NAMALWA (cell line): Measurements from ENCODE around the gene STAB2.

Experiments
- DNase-seq: peaks from one replicate; pipeline ENCODE4 v3.0.0-alpha.2; 2015; ENCODE audit warnings: low spot score

Gene STAB2

DNA sequence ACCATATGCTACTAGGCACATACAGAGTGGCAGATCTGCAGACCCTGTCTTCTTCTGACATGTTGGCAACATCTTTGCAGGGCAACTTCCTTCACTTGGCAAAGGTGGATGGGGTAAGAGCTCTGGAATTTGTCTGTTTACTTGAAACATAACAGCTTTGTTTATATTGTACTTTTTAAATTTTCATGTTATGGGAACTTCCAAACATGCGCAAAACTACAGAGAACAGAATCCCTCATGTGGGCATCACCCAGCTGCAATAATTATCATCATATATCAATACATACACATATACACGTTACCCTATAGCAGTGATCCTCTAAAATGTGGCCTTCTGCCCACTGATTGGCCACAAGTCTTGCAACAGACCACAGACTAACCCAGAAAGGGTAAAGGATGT, 103.4 kb downstream of the STAB2 start:
- DNase-seq: no peak

DNA sequence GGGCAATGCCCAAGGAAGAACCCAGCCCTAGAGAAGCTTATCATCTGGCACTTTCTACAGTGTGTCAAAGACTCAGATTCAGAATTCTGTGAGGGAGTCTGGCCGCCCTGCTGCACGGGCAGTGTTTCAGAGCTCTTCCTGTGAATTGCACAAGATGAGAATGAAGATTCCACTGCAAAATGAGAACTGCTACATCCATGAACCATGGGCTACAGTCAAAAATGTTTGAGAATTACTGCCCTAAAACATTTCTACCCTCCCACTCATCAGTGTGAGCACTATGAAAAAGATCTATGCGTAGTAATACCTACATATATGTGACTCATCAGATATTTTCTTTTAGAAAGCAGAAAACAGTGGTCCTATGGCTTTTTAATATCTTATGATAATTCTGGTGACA, 104.0 kb downstream of the STAB2 start:
- no peak for DNase-seq

DNA sequence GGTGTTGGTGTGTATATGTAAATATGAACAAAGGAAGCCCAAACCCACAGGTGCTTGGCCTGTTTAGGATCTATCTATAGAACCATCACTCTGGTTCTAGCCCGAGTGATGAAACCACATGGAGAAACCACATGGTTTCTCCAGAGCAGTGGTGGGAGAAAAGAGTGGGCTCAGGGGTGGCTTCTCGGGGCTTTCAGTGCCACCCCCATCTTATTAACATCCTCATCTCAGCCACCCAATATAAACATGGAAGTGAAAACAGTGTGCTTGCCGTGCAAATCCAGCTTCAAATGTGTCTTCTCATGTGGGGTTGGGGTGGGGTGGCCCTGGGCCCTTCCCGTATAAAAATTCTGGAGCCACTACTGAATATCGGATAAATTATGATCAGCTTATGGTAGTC, 109.0 kb downstream of the STAB2 start:
- DNase-seq: no peak

DNA sequence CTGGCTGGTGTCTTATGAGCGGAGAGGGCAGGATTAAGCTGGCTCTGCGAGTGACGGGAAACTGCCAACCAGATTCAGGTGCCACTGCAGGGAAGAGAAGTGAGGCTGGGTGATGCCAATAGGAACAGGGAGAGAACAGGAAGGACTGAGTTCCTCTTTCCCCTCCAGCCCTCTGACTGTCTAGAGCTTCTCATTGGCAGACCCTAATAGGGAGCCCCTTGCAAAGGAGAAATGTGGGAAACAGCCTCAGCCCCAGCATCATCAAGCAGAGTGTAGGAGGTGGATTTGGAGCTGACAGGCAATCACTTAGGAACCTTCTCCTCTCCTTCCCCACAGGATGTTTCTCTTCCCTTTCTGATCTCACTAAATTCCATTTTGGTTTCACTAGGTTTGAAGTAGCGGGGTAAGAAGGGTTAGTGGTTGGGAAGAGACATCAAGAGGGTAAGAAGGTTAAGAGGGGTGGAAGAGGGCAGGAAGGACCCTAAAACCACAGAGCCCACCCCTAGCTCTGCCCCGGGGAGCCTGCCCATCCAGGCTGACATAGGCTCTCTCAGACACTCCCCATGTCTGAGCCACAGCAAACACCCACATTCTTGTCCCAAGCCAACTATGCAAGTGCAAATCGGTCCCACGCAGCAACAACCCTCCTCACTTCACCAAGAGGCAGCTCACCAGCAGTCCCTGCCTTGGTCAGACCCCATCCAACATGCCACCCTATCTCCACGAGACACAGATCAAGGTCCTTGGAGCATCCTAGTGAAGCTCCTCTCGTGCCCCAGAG, 111.1 kb downstream of the STAB2 start:
- no peak for DNase-seq

DNA sequence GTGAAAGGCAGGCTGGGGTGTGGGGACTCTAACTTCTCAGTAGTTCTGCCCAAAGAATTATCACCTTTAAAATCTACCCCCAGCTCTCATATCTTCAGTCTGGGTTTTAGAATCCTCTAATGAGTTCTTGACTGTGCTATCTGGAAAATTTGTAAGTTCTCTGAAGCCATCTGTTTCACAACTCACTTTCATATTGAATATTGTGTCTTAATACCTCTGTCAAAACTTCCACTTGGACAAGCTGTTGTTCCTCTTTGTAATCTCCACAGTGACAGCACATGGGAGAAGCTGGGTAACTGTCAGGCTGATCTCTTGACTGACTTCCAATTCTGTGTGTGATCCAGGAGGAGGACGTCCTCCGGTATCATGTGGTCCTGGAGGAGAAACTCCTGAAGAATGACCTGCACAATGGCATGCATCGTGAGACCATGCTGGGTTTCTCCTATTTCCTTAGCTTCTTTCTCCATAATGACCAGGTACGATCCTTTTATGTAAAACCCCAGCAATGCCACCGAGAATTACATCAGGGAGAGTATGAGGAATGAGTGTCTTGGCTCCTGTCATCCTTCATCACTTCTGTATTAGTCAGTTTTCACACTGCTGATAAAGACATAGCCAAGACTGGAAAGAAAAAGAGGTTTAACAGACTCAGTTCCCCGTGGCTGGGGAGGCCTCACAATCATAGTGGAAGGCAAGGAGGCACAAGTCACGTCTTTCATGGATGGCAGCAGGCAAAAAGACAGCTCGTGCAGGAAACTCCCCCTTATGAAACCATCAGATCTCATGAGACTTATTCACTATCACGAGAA, 111.9 kb downstream of the STAB2 start:
- DNase-seq: no peak

DNA sequence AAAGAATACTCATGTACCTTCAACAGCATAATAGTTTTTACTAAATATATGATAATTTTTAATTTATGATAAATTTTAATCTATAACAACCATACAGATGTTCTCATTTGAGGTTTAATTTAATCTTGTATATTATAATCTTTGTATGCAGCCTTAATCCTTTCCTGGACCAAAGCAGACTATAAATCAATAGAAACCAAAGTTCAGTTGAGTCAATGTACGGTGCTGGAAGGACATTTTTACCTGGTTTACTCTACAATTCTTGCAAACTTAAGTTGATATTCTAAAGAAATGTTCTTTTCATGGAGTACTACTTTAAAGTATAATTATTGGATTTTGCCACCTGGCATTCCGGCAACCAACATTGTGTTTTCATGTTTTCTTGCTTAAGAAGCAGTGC, 118.0 kb downstream of the STAB2 start:
- no peak for DNase-seq

DNA sequence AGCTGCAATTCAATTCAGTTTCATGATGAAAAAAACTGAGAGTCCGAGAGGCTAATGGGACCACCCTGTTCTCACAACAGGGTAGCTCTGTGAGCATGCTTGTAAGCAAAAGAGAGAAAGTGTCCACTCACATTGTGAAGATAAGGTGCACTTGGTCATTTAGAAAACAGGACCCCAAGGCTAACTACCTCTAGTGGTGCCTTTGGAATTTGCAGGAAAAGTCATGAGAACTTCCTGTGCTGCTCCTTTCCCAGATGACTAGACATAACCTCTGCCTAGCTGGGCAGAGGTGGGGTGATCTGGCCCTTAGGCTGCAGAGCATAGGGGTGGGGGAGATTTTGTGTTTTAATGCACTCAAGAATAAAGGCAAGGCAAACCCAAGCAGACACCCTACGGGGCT, 118.9 kb downstream of the STAB2 start:
- DNase-seq: peak; percentile 2

DNA sequence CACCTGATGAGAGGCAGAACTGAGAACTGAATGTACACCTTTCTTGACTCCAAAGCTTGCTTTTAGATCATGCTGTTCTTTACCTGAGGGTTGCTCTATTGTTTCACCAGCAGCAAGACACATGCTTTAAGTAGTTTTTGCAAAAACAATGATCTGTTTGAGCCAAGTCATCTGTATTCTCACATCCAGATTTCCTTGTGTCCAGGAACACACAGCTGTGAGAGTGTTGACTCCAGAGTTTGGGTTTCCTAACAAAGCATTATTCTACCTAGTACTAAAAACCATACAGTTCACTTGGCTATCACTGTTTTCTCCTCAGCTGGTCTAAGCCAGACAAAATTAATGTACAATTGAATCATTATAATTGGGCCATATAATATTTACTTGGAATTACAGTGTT, 120.4 kb downstream of the STAB2 start:
- DNase-seq: no peak

DNA sequence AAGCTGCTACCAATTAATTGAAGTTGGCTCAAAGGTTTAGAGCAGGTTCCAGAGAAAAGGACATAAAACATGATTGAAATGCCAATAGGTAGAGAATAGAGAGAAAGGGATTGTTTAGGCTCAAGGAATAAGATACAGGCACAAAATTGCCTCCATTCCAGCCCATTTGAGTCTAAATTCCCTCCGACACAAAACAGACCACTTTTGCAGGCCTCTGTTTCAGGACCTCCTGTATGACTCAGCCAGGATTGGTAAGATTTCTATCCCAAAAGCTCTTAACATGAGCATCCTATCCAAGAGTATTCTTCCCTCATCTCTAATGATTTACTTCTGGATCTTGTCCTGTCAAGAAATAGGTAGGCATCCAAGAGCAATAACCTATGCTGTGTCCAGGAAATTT, 123.5 kb downstream of the STAB2 start:
- no peak for DNase-seq

DNA sequence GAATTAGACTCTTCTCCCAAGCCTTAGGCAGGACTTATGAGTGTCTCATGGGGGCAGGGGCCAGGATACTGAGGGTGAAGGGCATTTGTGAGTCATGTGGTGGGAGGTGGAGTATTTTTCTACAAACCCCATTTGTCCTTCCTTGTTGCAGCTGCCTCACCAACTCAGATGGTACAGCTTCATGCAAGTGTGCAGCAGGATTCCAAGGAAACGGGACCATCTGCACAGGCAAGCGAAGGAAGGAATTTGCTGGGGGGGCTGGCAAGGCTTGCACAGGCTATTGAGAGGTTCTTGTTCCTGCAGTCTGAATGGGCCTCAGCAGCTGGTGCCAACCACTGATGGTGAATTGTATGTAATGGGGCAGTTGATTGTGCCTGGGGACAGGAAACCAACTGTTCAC, 125.1 kb downstream of the STAB2 start:
- no peak for DNase-seq

DNA sequence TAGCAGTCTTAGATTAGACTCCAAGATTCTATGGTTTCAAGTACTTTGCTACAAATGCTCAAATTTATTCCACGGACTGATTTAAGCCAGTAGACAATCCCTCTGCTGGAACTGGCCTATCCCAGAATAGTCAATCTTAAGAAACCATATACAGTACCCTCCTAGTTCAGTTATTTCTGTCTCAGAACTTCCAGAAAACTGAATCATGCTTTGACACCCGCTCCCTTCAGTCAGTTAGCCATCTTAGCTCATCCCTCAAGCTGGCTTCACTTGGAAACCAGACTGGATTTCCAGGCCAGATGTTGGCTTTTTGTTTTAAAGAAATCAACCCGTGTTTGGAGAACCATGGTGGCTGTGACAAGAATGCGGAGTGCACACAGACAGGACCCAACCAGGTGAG, 128.4 kb downstream of the STAB2 start:
- DNase-seq: no peak

DNA sequence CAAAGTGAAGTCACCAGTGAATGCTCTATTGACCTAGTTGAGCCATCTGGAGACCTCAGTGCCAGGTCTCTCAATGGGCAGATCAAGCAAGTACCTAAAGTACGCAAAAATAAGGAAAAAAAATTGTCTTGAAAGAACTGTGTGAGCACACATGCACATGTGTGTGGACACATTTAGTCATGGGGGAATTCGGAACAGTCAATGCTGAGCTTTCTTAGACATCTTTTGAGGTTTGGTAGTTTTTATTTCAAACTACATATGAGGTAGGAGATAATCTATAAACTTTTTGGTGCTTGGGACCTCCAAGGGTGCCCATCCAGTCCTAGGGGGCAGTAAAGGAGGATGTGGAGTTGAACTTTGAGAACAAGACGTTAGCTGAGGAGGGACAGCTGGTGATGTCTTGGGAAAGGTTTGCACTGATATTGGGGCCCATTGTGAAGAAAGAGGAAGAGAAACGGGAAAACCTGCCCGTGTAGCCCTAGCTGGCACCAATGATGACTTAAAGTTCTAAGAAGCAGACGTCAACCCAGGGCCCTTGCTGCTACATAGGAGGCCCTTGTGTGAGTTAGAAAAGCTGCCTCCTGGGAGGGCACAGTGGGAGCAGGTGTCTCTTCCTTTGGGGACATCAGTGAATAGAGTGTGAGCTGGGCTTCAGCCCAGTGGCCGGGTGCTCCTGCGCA, 129.6 kb downstream of the STAB2 start:
- no peak for DNase-seq

DNA sequence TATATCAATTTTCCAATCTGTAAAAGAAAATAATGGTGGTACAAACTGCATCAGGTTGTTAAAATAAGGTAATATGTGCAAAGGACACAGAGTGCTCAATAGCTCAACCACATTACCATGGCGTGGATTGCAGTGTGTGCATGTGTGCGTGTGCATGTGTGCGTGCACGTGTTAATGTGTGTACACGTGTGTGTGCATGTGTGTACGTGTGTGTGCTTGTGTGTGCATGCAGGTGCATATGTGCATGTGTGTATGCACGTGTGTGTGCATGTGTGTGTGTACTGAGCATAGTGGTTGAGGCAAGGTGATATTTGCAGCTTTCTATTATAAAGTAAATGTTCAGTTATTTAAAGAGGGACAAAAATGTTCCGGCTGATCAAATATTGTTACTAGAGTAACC, 138.3 kb downstream of the STAB2 start:
- no peak for DNase-seq

DNA sequence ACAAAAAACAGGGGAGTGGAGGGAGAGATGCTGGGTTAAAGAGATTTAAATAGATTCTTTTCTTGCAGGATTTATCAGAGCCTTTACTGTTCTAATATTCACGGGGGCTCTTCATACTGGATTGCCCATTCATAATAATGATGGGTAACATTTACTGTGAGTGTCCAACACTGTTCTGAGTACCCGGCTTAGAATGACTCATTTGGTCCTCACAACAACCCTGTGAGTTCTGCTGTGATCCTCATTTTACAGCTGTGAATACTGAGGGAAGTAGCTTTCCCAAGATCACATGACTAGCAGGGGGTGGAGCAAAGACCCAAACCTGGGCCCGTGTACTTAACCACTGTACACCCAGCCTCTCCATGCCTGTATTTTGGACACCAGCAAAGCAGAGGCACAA, 140.6 kb downstream of the STAB2 start:
- DNase-seq: no peak

DNA sequence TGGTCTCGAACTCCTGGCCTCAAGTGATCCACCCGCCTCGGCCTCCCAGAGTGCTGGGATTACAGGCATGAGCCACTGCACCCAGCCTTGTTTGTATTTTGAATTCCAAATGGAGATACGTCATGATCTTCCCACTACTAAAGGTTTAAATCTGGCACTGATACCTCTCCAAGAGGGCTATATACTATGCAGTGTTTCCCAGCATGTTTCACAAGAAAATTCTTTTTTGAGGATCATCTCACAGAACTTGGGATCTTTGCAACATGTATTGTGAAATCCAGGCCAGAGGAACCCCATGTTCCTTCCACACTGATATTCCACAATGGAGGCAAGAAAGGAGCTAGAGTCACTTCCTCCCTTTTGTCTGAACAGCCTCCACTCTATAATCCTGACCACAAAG, 141.2 kb downstream of the STAB2 start:
- no peak for DNase-seq

DNA sequence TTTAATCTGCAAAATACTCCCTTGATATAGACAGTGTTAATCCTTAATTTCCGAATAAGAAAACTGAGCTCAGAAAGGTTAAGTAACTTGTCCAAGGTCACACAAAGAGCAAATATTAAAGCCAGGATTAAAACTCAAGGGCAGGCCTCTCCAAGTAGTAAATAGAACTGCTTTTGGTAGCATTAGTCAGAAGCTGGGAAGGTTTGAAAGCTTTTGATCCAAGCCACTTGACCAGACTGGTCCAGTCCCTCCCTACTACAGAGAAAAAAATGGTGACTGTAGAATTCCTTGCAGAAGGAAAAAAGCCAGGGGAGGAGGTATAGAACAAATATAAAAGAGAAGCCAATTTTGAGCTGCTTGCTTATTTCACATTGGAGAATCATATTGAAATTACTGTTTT, 142.4 kb downstream of the STAB2 start:
- DNase-seq: no peak

DNA sequence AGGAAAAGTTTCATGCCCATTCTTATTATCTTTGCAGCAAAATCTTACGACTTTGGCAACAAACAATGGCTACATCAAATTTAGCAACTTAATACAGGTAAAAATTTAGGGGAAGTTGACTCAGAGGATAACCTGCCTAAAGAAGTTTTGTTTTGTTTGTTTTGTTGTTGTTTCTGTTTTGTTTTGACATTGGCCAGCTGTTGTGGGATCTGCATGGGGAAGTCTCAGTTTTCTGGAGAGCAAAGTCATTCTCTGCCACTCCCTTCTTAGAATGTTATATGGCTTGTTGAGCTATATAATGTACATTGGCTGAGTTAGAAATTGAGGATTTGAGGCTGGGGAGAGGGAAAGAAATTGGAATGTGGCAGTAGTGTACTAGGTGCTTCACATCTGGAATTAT, 144.5 kb downstream of the STAB2 start:
- no peak for DNase-seq

DNA sequence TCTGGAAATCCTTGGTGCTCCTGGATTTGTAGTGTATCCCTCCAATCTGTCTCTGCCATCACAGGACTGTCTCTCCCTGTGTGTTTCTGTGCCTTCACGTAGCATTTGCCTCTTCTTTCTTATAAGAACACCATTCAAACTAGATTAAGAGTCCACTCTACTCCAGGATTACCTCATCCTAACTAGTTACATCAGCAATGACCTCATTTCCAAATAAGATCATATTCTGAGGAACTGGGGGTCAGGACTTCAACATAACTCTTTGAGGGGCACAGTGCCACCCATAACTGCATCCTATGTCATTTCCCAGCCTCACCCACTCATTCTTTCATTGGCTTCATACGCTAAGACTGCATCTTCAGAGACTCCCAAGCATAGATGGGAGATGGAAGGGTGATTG, 147.8 kb downstream of the STAB2 start:
- no peak for DNase-seq

DNA sequence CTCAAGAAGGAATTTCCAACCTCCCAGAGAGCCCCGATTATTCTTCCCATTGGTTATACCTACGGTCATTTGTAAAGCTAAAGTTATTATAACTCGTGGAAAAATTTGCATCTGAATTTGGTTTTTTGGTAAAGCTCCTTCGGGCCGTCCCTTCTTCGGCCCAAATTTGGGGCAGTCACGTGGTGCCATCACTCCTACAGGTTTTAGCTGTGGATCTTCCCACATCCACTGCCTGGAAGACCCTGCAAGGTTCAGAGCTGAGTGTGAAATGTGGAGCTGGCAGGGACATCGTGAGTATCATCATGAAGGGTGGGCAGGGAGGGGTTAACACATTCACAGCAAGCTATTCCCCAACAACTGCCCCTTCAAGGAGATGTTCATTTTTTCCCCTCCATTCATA, 148.2 kb downstream of the STAB2 start:
- DNase-seq: no peak

DNA sequence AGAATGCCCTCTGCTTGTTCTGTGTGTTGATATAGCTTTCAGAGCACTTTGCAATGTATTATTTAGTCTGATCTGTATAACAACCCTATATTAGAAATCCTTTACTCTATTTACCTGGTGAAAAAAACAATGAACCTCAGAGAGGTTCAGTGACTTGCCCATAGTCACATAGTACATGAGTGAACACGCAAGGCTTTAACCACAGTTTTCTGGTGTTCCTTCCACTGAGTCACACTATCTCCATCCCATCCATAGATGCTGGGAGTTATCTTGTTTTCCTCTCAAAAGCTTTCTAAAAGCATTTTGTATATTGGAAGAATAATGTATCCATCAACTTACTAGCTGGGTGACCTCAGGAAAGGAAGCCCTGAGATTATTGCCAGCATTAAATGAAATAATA, 149.5 kb downstream of the STAB2 start:
- DNase-seq: no peak

DNA sequence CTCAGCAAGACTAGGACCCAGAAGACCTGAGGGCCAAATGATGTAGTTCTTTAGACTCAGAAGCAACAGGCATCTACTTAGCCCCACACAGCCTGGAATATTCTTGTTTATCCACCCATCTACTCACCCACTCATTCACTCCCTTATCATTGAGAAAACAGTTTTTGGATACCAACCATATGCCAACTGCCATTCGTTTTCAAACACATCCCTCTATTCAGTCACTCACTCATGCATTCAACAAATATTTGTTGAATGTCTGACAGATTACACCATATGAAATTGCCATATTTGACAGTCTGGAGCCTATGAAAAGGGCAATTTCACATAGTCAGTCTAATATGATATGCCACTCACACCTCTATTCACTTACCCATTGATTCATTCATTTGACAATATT, 150.8 kb downstream of the STAB2 start:
- DNase-seq: no peak

DNA sequence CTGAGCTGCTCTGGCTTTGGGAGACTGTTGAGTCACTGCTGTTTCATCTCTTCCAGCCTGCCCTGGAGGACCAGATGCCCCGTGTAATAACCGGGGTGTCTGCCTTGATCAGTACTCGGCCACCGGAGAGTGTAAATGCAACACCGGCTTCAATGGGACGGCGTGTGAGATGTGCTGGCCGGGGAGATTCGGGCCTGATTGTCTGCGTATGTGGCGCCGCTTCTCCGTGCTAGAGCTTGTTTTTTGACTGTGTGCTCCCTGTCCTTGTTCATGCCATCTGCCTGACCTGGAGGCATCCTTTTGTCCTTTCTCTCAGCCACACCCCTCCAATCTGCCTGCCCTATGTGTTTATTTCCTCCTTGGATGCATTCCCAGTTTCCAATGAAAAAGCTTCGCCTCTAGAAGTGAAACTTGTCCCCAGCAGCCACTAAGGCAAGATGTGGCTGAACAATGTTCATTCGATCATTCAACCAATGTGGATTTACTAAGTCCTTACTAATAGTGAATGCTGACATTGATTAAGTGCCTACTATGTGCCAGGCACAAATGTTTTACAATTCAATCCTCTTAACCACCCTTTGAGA, 155.4 kb downstream of the STAB2 start:
- DNase-seq: no peak

DNA sequence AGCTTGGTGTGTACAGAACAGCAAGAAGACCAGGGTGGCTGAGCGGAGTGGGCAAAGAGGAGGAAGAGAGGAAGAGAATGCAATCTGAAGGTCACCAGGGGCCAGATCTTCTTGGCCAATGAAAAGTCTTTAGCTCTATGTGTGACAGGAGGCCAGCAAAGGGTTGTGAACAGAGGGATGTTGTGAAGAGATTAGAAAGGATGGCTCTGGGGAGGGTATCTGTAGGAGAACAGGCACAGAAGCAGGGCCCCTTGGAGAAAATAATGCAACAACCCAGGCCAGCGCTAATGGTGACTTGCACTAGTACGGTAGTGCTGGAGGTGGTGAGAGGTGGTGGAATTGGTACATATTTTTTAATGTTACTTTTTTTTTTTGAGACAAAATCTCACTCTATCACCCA, 156.7 kb downstream of the STAB2 start:
- DNase-seq: no peak
